Activated T-cell treated with anti-CD3 and anti-CD28 coated beads, Interleukin-2, amount 50 U/mL, for 4 hours (primary cell): ENCODE data around the gene EIF5A. TPM values are rescaled to one million over a fixed set of nuclear protein-coding genes. Genes with fewer than 3 reads are reported as not detected.

ENCODE experiments used
- ATAC-seq, 2 donors: fragments of 200-7000 bp; cut with Tn5 transposase; one replicate each; pipeline ENCODE4 v1.10.0; 2021
- DNase-seq: peaks from one replicate; pipeline ENCODE4 v3.0.0-alpha.2; 2020
- H3K27me3 Mint-ChIP-seq: one replicate; pipeline ENCODE4 v1.8.0; 2021; ENCODE audit warnings: low read depth, mixed read lengths
- H3K36me3 Mint-ChIP-seq: one replicate; pipeline ENCODE4 v1.8.0; 2022; ENCODE audit warnings: mixed read lengths; ENCODE audit not compliant: insufficient read depth
- H3K4me1 Mint-ChIP-seq: one replicate; pipeline ENCODE4 v1.8.0; 2021; ENCODE audit warnings: low read depth, mixed read lengths
- H3K4me3 Mint-ChIP-seq: one replicate; pipeline ENCODE4 v1.8.0; 2021; ENCODE audit warnings: mild to moderate bottlenecking, moderate library complexity, mixed read lengths
- H3K9me3 Mint-ChIP-seq: one replicate; pipeline ENCODE4 v1.8.0; 2021; ENCODE audit warnings: mixed read lengths
- total RNA-seq, 3 donors: library from RNA; stranded (reverse); gene quantifications; one replicate each; pipeline ENCODE4 v1.2.1, GENCODE V29; 2021

EIF5A gene
- total RNA-seq, 3 donors from 2014 or later: 1,821 to 1,965 (median 1,822) TPM

GRCh38 chr17:7361906-7362305 lies 54.5 kb downstream of the EIF5A start:
- Mint-ChIP-seq H3K4me1 (no peaks in the 10 kb centered on the region), H3K27me3 (peaks cover 6% of the 10 kb centered on the region), H3K9me3 (no peaks in the 10 kb centered on the region), H3K36me3 (no peaks in the 10 kb centered on the region), H3K4me3 (no peak overlapping the region)
- DNase-seq (no peak), ATAC-seq (no peak)

Other genes starting within 250 kb of the EIF5A start
- gene CLEC10A, start 227.4 kb upstream of the EIF5A start, total RNA-seq: not detected
- gene ASGR2, start 192.8 kb upstream of the EIF5A start, total RNA-seq: under 1 TPM in 1 of 3 donors, not detected in 2; 0.25 TPM
- 1 to 10 TPM in 2 of 3 donors, under 1 TPM in 1; 0.63 to 1.3 (median 1.1) TPM for gene ASGR1, start 128.3 kb upstream of the EIF5A start, total RNA-seq
- gene DLG4, start 87.8 kb upstream of the EIF5A start, total RNA-seq: 1 to 10 TPM; 4.2 to 6.5 (median 5.7) TPM
- gene ACADVL, start 87.7 kb upstream of the EIF5A start, total RNA-seq: 100 to 1,000 TPM; 161 to 222 (median 174) TPM
- 10 to 100 TPM; 62.9 to 65.3 (median 63.2) TPM for gene DVL2, start 73.1 kb upstream of the EIF5A start, total RNA-seq
- gene PHF23, start 68.2 kb upstream of the EIF5A start, total RNA-seq: 10 to 100 TPM; 42.6 to 47.6 (median 43.0) TPM
- 100 to 1,000 TPM; 114 to 136 (median 133) TPM for gene GABARAP, start 65.2 kb upstream of the EIF5A start, total RNA-seq
- gene CTDNEP1, start 55.9 kb upstream of the EIF5A start, total RNA-seq: 100 to 1,000 TPM; 190 to 210 (median 196) TPM
- gene ELP5, start 55.4 kb upstream of the EIF5A start, total RNA-seq: 100 to 1,000 TPM; 107 to 138 (median 117) TPM
- 1 to 10 TPM in 2 of 3 donors, under 1 TPM in 1; 0.65 to 1.8 (median 1.7) TPM for gene CLDN7, start 45.1 kb upstream of the EIF5A start, total RNA-seq
- gene SLC2A4, start 25.9 kb upstream of the EIF5A start, total RNA-seq: under 1 TPM; 0.16 to 0.58 (median 0.24) TPM
- under 1 TPM in 1 of 3 donors, not detected in 2; 0.18 TPM for gene YBX2, start 13.0 kb upstream of the EIF5A start, total RNA-seq
- gene GPS2, start 7.7 kb downstream of the EIF5A start, total RNA-seq: 10 to 100 TPM; 80.6 to 92.8 (median 87.1) TPM
- gene NEURL4, start 21.7 kb downstream of the EIF5A start, total RNA-seq: 10 to 100 TPM; 73.1 to 88.0 (median 82.4) TPM
- 100 to 1,000 TPM; 119 to 126 (median 123) TPM for gene ACAP1, start 28.9 kb downstream of the EIF5A start, total RNA-seq
- 1 to 10 TPM; 1.6 to 2.3 (median 1.6) TPM for gene KCTD11, start 44.5 kb downstream of the EIF5A start, total RNA-seq
- gene TMEM95, start 47.5 kb downstream of the EIF5A start, total RNA-seq: not detected
- 1 to 10 TPM; 5.6 to 7.4 (median 6.0) TPM for gene TNK1, start 73.5 kb downstream of the EIF5A start, total RNA-seq
- 10 to 100 TPM; 67.7 to 69.1 (median 68.9) TPM for gene PLSCR3, start 86.9 kb downstream of the EIF5A start, total RNA-seq
- 10 to 100 TPM; 29.9 to 33.4 (median 32.0) TPM for gene TMEM256, start 96.5 kb downstream of the EIF5A start, total RNA-seq
- gene NLGN2, start 100.2 kb downstream of the EIF5A start, total RNA-seq: 1 to 10 TPM; 4.9 to 6.4 (median 5.9) TPM
- not detected for gene SPEM1, start 112.7 kb downstream of the EIF5A start, total RNA-seq
- not detected for gene SPEM2, start 118.0 kb downstream of the EIF5A start, total RNA-seq
- not detected for gene SPEM3, start 121.2 kb downstream of the EIF5A start, total RNA-seq
- gene TMEM102, start 127.8 kb downstream of the EIF5A start, total RNA-seq: 10 to 100 TPM; 11.8 to 13.9 (median 12.0) TPM
- under 1 TPM; 0.19 to 0.32 (median 0.28) TPM for gene FGF11, start 131.9 kb downstream of the EIF5A start, total RNA-seq
- 1 to 10 TPM; 3.9 to 4.6 (median 4.3) TPM for gene CHRNB1, start 137.4 kb downstream of the EIF5A start, total RNA-seq
- 10 to 100 TPM; 16.0 to 18.0 (median 17.5) TPM for gene ZBTB4, start 172.0 kb downstream of the EIF5A start, total RNA-seq
- gene SLC35G6, start 173.8 kb downstream of the EIF5A start, total RNA-seq: not detected
- 100 to 1,000 TPM; 184 to 188 (median 188) TPM for gene POLR2A, start 176.7 kb downstream of the EIF5A start, total RNA-seq
- gene TNFSF12, start 241.4 kb downstream of the EIF5A start, total RNA-seq: 1 to 10 TPM; 4.6 to 6.5 (median 6.1) TPM